Stimulated activated naive CD8-positive, alpha-beta T cell treated with anti-CD3 and anti-CD28 coated beads, Interleukin-15, amount 100 ng/mL, for 72 hours (primary cell): ENCODE data around the gene PCBP2.

Experiments
- ATAC-seq: fragments of 150-1000 bp; cut with Tn5 transposase; 2 replicates; pipeline ENCODE4 v1.10.0; 2021; ENCODE audit warnings: mild to moderate bottlenecking, moderate library complexity
- DNase-seq, 2 donors: peaks; one replicate each; pipeline ENCODE4 v3.0.0; 2021 to 2022
- H3K27ac Mint-ChIP-seq, 2 donors: one replicate each; pipeline ENCODE4 v1.8.0; 2022; ENCODE audit warnings: mild to moderate bottlenecking in 2 of 2, mixed read lengths in 2 of 2, moderate library complexity in 2 of 2
- H3K27me3 Mint-ChIP-seq: one replicate; pipeline ENCODE4 v1.8.0; 2022; ENCODE audit warnings: mixed read lengths
- H3K4me1 Mint-ChIP-seq: one replicate; pipeline ENCODE4 v1.8.0; 2022; ENCODE audit warnings: mild to moderate bottlenecking, mixed read lengths
- H3K4me3 Mint-ChIP-seq, 2 donors: one replicate each; pipeline ENCODE4 v1.8.0; 2022; ENCODE audit warnings: mild to moderate bottlenecking in 2 of 2, mixed read lengths in 2 of 2, moderate library complexity in 1 of 2
- H3K9me3 Mint-ChIP-seq, 2 donors: one replicate each; pipeline ENCODE4 v1.8.0; 2022; ENCODE audit warnings: mixed read lengths in 2 of 2

PCBP2 gene

DNA sequence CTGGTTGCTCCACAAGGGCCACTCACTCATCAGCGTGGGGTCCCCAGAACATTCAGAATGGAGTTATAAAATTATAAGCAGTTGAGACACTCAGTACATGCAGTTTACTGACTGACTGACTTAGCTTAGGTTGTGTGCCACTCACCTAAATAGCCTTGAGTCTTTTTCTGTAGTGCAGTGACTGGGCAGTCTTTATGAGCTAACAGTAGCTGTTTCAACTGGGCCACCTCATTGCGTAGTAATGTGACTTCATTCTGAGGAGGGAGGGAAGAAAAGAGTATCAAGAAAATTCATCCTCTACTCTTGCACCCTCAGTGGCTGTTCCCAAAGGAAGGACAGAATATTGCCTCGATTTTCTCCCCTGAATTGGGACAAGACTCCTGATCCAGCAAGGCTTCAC, 71.2 kb downstream of the PCBP2 start:
- no peak overlapping the region for H3K27ac Mint-ChIP-seq
- no peak for ATAC-seq
- H3K4me1 Mint-ChIP-seq, result no peaks in the 10 kb centered on the region
- no peak overlapping the region for H3K4me3 Mint-ChIP-seq
- no peaks in the 10 kb centered on the region for H3K9me3 Mint-ChIP-seq
- no peak for DNase-seq
- no peaks in the 10 kb centered on the region for H3K27me3 Mint-ChIP-seq

DNA sequence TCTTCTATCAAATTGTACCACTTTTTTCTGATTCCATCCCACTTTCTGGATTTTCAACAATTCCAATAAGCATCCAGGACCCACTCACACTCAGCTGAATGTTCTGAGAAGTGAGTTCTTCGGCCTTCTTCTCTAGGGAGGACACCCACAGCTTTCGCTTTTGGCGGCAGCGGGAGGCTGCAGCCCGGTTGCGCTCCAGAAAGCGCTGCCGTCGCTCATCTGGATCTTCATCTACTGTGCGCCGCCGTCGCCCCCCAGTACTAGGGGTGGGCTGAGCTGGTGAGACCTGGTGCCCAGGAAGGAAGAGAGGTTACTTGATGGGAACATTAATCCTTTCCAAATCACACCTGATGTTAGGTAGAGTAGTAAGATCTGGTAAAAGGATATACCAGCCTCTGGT, 72.6 kb downstream of the PCBP2 start:
- Mint-ChIP-seq H3K27me3 (no peaks in the 10 kb centered on the region), H3K4me1 (no peaks in the 10 kb centered on the region), H3K4me3 (no peak overlapping the region), H3K27ac (no peak overlapping the region), H3K9me3 (no peaks in the 10 kb centered on the region)
- ATAC-seq (no peak), DNase-seq (no peak)

DNA sequence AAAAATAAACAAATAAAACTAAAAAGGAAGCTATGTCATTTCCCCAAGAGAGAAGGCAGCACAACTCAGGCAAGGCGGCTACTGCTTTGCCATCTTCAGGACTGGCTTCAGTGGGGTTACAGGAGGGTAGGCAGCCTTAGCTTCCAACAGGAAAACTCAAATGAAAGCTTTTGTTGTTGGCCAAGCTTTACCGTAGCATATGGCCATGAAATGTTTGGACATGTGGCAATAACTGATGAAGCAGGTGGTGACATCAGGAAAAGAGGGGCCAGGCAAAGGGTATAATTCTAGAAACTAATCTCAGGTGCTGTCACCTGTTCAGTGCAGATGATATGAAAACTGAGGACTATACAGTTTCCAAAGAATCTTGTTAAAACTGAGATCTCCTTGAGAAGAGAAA, 78.2 kb downstream of the PCBP2 start:
- H3K4me1 Mint-ChIP-seq, result no peaks in the 10 kb centered on the region
- ATAC-seq (no peak), DNase-seq (no peak)
- H3K4me3 Mint-ChIP-seq, result no peak overlapping the region
- no peak overlapping the region for H3K27ac Mint-ChIP-seq
- H3K27me3 Mint-ChIP-seq, result no peaks in the 10 kb centered on the region
- H3K9me3 Mint-ChIP-seq, result no peaks in the 10 kb centered on the region
